NCI-H1694 treated with DMSO at 0.1 percent for 48 hours (cell line): ENCODE measurements around the gene TANGO2.

Experiments used
- DNase-seq: peaks from one replicate; lab custom pipeline; 2025; lab: John Stamatoyannopoulos, UW

The TANGO2 gene

GRCh38 chr22:20089226-20089976, 68.5 kb downstream of the TANGO2 start:
- DNase-seq, result no peak

GRCh38 chr22:20089977-20090729, 69.2 kb downstream of the TANGO2 start:
- DNase-seq, result no peak

GRCh38 chr22:20090730-20091240, 69.9 kb downstream of the TANGO2 start:
- no peak for DNase-seq

- no peak for DNase-seq
These were observed 71.0 kb downstream of the TANGO2 start for GRCh38 chr22:20091690-20092476.

- no peak for DNase-seq
These were observed 71.6 kb downstream of the TANGO2 start for GRCh38 chr22:20092477-20092854.

GRCh38 chr22:20093418-20094196, 72.7 kb downstream of the TANGO2 start:
- DNase-seq, result no peak

- no peak for DNase-seq
These were observed 73.4 kb downstream of the TANGO2 start for GRCh38 chr22:20094197-20094807.

GRCh38 chr22:20095521-20095920, 74.6 kb downstream of the TANGO2 start:
- no peak for DNase-seq

- DNase-seq, result no peak
These were observed 75.9 kb downstream of the TANGO2 start for GRCh38 chr22:20096574-20097420.

GRCh38 chr22:20099099-20099711, 78.3 kb downstream of the TANGO2 start:
- DNase-seq, result no peak

- DNase-seq, result no peak
These were observed 80.7 kb downstream of the TANGO2 start for GRCh38 chr22:20101638-20102037.

GRCh38 chr22:20102203-20102780, 81.4 kb downstream of the TANGO2 start:
- DNase-seq, result no peak

- DNase-seq, result no peak
These were observed 84.7 kb downstream of the TANGO2 start for GRCh38 chr22:20105456-20106204.

- DNase-seq, result no peak
These were observed 85.4 kb downstream of the TANGO2 start for GRCh38 chr22:20106205-20106848.

- DNase-seq, result no peak
These were observed 85.9 kb downstream of the TANGO2 start for GRCh38 chr22:20106849-20107237.

GRCh38 chr22:20107471-20107901, 86.6 kb downstream of the TANGO2 start:
- DNase-seq, result no peak

GRCh38 chr22:20107951-20108756, 87.2 kb downstream of the TANGO2 start:
- no peak for DNase-seq
